GM18868 (cell line): ENCODE data around the gene NAPSA.

ENCODE experiments used
- ATAC-seq: cut with Tn5 transposase; IDR thresholded peaks from one replicate; pipeline ENCODE4 v1.9.1; 2021; ENCODE audit warnings: mild to moderate bottlenecking, moderate library complexity; ENCODE audit not compliant: unreplicated experiment

The NAPSA gene

DNA sequence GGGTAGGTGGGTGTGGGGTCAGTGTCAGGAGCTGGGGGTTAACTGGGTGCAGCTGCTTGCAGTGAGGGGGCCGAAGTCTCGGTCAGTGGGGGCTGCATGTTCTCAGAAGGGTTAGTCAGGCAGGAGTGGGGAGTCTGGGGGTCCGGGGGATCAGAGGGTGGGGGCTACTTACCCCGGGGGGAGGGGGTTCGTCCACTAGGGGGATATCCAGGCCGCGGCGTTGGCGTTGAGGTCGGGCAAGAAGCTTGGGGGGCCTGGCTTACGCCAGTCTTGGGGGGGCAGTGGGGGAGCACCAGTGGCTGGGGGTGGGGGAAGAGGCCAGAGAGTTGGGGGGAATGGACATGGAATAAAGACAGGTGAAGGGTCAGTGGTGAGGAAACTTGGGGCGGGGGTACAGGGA, 45.4 kb downstream of the NAPSA start:
- no peak for ATAC-seq

DNA sequence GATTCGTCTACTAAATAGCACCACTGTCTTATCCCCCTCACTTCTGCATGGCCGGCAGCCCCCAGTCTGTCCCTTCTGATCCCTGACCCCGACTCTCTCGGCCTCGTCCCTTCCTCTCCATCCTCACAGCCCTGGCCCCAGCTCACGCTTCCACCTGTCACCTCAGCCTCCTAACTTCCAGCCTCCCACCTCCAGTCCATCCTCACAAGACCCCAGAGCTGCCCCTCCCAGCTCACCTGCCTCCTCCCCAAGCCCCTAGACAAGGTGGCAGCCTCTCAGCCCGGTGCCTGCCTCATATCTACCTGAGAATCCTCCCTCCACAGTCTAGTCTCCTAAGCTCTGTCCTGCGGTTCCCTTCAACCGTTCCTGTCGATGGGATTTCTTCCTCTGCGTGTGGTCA, 46.3 kb downstream of the NAPSA start:
- no peak for ATAC-seq

DNA sequence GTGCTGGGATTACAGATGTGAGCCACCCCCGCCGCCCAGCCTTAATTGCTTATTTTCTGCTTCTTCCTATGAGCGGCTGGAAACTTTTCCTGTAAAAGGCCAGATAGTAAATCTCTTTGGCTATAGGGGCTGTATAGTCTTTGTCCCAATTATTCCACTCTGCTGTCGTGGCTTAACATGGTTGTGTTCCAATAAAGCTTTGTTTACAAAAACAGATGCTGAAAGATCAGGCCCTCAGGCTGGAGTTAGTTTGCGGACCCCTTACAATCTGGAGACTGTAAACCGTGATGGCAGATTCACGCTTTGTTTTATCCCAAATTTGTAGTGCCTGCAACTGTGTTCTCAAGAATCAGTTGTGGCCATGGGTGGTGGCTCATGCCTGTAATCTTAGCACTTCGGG, 47.0 kb downstream of the NAPSA start:
- no peak for ATAC-seq

DNA sequence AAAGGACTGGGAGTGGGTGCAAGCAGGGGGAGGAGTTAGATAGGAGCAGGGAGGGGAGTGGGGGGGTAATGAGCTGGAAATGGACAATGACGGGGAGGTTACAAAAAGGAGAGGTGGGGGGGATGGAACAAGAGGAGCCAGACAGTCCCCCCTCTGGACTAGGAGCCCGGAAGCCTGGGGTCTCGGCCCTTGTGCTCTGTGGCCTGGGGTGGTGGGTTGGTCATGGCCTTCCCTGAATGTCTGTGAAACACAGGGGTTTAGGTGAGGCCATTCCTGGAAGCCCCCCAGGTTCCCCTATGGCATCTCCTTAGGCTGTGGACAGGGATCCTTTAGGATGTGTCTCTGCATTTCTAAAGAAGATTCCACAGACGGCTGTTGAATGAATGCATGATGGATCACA, 48.3 kb downstream of the NAPSA start:
- no peak for ATAC-seq

DNA sequence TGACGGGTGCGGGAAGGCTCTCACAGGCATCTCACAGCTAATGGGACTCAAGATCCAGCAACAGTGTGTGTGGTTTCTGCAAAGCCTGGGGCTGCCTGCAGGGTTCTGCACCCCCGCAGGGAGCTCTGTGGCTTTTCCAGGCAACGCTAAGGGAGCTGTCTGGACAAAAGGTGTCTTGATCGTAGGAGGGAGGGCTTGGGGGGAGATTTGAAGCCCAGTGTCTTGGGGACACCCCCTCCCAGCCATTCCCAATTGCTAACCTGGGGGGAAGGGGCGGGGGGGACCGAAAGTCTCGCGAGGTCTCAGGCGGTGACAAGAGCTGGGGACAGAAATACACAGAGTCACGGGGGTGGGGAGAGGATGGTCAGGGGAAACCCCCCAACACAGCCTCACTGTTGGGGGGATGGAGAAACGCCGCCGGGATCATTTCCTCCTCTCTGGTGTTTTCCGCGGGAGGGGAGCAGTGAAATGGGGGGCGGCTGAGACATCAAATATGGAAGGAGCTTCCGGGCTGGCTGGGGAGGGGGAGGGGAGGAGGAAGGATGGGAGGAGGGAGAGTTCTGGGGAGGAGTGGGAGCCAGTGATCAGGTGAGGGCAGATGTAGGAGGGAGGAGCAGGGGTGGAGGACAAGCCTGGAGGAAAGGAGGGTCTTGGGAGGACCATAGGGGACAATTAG, 49.5 kb downstream of the NAPSA start:
- no peak for ATAC-seq

DNA sequence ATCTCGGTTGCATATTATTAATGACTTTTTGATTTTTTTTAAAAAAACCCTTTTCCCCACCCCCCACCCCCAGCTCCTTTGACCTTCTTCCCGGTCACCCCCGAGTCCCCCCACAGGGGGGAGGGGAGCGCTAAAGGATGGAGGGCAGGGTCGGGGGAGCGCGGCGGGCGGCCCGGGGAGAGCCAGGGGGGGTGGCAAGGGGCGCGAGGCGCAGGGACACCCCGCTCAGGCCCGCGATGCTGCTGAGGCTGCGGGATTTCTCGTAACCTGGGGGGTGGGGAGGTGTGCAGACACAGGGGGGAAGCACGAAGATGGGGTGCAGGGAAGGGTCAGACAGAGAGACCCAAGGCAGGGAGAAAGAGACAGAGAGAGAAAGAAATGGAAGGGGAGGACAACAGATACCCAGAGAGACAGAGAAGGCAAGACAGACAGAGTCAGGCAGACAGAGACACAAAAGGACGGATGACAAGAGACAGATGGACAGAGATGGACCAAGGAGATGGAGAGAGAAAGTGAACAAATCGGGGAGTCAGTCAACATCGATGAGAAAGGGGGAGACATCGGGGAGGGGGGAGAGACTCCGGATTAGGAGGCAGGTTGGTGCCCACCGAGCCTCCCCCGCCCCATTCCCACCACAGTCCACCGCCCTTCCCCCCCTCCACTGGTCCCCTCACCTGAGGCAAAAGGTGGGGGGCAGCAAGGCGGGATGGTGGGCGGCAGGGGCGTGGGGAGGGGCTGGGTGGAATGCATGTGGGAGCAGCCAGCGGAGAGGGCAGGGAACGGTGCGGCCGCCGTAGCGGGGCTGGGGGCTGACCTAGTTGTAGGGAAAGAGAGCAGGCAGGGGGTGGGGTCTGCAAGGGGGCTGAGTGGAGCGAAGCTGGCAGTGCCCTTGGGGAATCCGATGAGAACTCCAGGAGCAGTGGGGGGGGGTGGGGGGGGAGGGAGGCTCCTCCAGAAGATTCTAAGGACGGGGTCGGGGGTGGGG, 50.4 kb downstream of the NAPSA start:
- ATAC-seq, result no peak

DNA sequence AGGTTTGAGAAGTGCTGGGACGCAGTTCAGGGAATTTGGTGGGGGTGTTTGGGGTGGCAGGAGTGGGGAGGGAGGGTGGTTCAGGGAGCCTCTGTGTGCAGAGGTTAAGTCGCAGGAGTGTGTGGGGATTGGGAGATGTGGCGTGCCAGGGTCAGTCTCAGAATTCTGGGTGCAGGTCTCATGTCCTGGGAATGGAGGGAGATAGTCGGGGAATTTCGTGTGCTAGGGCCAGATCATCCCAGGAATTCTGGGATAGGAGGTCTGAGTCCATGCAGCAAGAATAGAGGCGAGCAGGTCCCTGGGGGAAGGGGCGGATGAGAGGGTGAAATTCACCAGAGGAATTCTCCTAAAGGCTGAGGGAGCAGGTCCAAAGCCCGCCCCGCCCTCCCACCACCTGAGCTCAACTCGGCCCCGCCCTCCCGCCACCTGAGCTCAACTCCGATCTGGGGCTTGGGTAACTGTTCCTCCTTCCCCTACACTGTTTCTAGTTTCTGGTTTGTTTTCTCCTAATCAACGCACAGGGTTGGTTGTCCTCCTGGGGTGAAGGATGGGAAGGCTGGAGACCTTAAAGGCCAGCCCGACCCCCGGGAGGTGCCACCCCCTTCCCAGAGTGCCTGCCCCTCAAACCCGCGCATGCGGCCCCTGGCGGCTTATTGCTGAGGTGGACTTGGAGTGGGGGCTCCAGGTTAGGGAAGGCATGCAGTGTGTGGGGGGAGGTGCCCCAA, 51.5 kb downstream of the NAPSA start:
- no peak for ATAC-seq

DNA sequence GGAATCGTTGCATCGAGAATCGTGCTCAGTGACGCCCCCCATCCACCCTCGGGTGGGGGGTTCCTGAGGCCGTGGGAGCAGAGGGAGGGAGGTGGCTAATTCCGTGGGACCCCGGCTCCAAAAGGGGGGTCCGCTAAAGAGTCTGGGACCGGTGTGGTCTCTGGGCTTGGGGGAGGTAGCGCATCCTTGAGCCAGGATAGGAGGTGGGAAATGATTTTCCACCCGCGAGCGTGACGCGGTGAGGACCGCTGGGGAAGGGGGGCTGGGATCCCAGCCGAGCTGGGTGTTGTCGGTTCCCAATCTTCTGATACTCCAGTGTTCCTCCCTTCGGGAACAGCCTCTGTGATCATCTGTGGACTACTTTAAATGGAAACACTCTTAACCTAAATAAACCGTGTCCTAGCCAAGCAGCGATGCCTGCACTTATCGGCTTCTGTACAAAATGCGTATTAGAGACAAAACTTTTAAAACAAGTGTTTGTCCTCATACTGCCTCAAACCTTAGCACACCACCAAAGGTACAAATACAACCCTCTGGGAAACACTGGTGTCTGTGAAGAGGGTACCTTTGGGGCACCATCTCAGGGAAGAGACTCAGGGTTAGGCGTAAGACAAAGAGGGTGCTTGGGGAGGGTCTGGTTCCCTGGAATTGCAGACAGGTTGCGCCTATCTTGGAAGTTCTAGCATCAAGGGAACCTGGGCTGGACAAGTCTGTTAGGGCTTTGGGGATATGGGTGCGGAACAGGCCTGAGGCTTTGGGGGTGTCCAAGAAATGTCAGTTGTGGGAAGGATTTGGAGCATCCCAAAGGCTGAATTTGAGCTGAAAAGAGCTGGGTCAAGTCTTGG, 52.2 kb downstream of the NAPSA start:
- ATAC-seq, result no peak

DNA sequence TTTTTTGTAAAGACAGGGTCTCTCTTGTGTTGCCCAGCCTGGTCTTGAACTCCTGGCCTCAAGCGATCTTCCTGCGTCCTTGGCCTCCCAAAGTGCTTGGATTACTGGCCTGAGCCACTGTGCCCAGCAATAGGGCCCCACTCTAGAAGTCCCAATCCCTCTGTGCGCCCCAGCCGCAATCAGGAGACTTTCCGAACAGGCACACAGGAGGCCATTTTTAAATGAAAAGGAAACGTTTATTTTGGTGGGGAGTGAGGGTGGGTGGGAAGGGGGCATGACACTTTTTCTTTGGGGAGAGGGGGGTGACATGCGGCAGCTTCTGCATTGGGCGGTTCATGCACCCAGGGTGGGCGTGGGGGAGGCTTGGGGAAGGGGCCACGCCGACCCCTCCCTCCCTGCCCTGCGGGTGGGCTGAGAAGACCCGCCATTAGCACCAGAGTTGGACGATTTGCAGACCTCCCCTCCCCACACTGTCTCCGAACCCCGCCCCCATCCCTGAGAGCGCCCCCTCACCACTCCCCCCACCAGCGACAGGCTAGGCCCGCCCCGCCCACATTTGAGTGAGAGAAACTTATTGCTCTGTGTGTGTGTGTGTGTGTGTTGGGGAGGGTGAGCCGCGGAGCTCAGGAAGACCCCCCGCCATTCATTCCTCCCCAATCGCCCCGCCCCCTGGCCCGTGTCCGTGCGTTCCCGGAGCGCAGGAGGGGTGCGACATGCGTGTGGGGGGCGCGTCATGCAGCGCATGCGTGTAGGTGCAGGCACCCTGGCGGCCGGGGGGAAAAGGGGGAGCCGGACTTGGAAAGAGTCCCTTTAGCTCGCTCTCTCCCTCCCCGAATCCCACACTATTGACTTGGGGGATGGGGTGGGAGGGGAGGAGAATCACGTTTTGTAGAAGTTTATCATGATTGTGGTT, 53.5 kb downstream of the NAPSA start:
- ATAC-seq, result no peak

DNA sequence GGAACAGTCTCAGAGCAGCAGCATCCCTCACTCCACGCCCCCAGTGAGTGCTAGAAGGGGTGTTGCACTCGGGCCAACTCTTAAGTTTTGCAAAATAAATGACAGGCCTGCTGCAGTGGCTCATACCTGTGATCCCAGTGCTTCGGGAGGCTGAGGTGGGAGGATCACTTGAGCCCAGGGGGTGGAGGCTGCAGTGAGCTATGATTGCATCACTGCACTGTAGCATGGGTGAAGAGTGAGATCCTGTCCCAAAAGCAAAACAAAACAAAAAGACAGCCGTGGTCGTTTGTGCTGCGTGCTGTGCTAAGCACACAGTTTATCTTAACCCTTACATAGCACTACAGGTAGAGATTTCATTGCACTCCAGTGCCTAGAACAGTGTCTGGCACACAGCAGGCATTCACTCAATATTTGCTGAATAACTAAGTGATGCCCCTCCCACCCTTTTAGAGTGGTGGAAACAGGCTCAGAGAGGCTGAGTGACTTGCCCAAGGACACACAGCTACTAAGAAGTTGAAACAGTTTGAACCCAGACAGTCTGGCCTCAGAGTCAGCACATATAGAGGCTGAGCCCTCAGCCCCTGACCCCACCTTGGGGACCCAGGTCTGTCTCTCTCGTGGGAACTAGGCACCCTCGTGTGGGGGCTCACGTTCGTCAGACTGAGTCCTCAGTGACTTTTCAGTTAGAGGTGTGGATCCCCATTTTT, 54.5 kb downstream of the NAPSA start:
- ATAC-seq, result no peak

DNA sequence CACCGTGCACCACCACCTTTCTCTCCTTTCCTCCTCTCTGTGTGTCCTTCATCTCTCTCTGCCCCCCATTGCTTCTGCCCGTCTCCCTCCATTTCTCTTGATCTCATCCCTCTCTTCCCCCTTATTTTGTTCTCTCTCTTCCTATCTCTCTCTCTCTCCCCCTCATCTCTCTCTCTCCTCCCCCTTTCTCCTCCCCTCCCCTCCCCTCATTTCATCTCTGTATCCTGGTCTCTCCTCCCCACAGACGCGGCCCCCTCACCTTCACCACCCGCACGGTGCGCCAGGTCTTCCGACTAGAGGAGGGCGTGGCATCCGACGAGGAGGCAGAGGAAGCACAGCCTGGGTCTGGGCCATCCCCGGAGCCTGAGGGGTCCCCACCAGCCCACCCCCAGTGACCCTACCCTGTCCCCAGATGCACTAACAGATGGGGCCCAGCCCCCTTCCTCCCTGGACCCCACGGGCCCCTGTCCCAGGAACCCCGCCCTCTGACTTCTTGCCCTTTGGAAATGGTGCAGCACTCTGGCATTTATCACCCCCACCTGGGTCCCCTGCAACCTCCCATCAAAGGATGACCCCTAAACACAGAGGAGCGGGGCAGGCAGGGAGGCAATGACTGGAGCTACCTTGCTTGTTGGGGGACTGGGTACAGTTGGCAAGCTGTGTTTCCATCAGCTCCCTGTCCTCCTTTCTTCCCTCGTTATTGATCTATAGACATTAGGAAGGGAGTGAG, 55.9 kb downstream of the NAPSA start:
- no peak for ATAC-seq

DNA sequence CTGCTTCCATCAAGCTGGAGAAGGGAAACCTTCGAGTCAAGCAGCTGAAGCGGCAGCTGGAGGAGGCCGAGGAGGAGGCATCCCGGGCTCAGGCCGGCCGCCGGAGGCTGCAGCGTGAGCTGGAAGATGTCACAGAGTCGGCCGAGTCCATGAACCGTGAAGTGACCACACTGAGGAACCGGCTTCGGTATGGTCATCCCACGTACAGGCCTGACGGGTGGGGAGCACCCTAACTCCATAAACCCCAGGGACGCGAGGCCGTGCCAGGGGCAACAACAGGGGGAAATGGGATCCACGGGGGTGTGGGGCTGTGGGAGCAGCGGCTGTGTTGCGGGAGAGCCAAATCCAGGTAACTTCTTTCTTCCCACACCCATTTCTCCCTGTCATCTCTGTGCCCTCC, 56.4 kb downstream of the NAPSA start:
- no peak for ATAC-seq
